ENCODE measurements around the gene CHSY3.

- TF ChIP-seq EZH2 (IDR thresholded peaks at IDR 0.05; ENCODE audit: insufficient read depth, poor library complexity, severe bottlenecking) (no peak), EZH2phosphoT487 (IDR thresholded peaks at IDR 0.05; ENCODE audit: insufficient read depth, low read depth) (no peak)
Observed at GRCh38 chr5:130206686-130207085, 302.4 kb downstream of the CHSY3 start.
